Brain pericyte (primary cell): ENCODE measurements around the gene PLA2G10.
"Not testable (repeated sequence)": the region's sequence is repeated elsewhere in the genome, so short reads cannot be mapped to it uniquely, and the experiment has no call there.

Source experiments
- DNase-seq: peaks from one replicate; pipeline ENCODE4 v3.0.0-alpha.2; 2012; ENCODE audit warnings: low read depth, low spot score

Gene PLA2G10

GRCh38 chr16:14667347-14668266 lies 26.5 kb downstream of the PLA2G10 start:
- DNase-seq, result no peak

GRCh38 chr16:14658063-14658462 lies 36.0 kb downstream of the PLA2G10 start:
- DNase-seq, result no peak

- no peak for DNase-seq
Measured at GRCh38 chr16:14652726-14653125, 41.4 kb downstream of the PLA2G10 start.

GRCh38 chr16:14650629-14651028 lies 43.5 kb downstream of the PLA2G10 start:
- no peak for DNase-seq

- no peak for DNase-seq
Measured at GRCh38 chr16:14649816-14650215, 44.3 kb downstream of the PLA2G10 start.

- DNase-seq, result no peak
Measured at GRCh38 chr16:14641926-14642325, 52.2 kb downstream of the PLA2G10 start.

- no peak for DNase-seq
Measured at GRCh38 chr16:14641206-14641605, 52.9 kb downstream of the PLA2G10 start.

GRCh38 chr16:14640538-14640937 lies 53.6 kb downstream of the PLA2G10 start:
- no peak for DNase-seq

- not testable (repeated sequence) for DNase-seq
Measured at GRCh38 chr16:14636951-14637240, 57.2 kb downstream of the PLA2G10 start.

- DNase-seq, result not testable (repeated sequence)
Measured at GRCh38 chr16:14636179-14636950, 57.7 kb downstream of the PLA2G10 start.

GRCh38 chr16:14635395-14636165 lies 58.5 kb downstream of the PLA2G10 start:
- no peak for DNase-seq

GRCh38 chr16:14634389-14634725 lies 59.8 kb downstream of the PLA2G10 start:
- no peak for DNase-seq

GRCh38 chr16:14632693-14633569 lies 61.2 kb downstream of the PLA2G10 start, which contains the start of gene BFAR:
TSS of gene BFAR (plus strand) at chr16:14632951. CDS start at chr16:14644347, 11,396 bp downstream.
- peak; percentile 88 for DNase-seq

GRCh38 chr16:14630620-14631330 lies 63.3 kb downstream of the PLA2G10 start:
- DNase-seq, result not testable (repeated sequence)

GRCh38 chr16:14629919-14630619 lies 64.0 kb downstream of the PLA2G10 start, which contains the start of gene PARN:
TSS of gene PARN (minus strand) at chr16:14630260. CDS start at chr16:14630125, 135 bp downstream.
- peak; percentile 80 for DNase-seq

- DNase-seq, result no peak
Measured at GRCh38 chr16:14629612-14629918, 64.5 kb downstream of the PLA2G10 start.

GRCh38 chr16:14628806-14629611 lies 65.1 kb downstream of the PLA2G10 start:
- no peak for DNase-seq

- no peak for DNase-seq
Measured at GRCh38 chr16:14627078-14627477, 67.0 kb downstream of the PLA2G10 start.
